H9 (cell line): ENCODE measurements around the gene AGR3. TPM values are rescaled to one million over a fixed set of nuclear protein-coding genes. Genes with fewer than 3 reads are reported as not detected.

Experiments
- DNase-seq: peaks from one replicate; pipeline ENCODE4 v3.0.0-alpha.2; 2017
- H2AFZ ChIP-seq: one replicate; pipeline ENCODE4 v1.6.1; 2013; ENCODE audit warnings: mild to moderate bottlenecking, low read length, control low read depth, moderate library complexity
- H2AK5ac ChIP-seq: 2 replicates; pipeline ENCODE4 v1.6.1; 2013; ENCODE audit warnings: low read length, control low read depth, mixed read lengths; ENCODE audit not compliant: insufficient read length
- H2BK120ac ChIP-seq: one replicate; pipeline ENCODE4 v1.6.1; 2013; ENCODE audit warnings: low read depth, mild to moderate bottlenecking, low read length, control low read depth, inconsistent platforms; ENCODE audit not compliant: poor library complexity, severe bottlenecking
- H2BK12ac ChIP-seq: 2 replicates; pipeline ENCODE4 v1.6.1; 2013; ENCODE audit warnings: low read length, control low read depth, mixed read lengths, low read depth; ENCODE audit not compliant: insufficient read length
- H2BK15ac ChIP-seq: 2 replicates; pipeline ENCODE4 v1.6.1; 2013; ENCODE audit warnings: low read depth, low read length, control low read depth
- H2BK20ac ChIP-seq: one replicate; pipeline ENCODE4 v1.6.1; 2013; ENCODE audit warnings: low read depth, mild to moderate bottlenecking, low read length, control low read depth, inconsistent platforms; ENCODE audit not compliant: poor library complexity, severe bottlenecking
- H2BK5ac ChIP-seq: 2 replicates; pipeline ENCODE4 v1.6.1; 2013; ENCODE audit warnings: low read length, control low read depth, mixed read lengths; ENCODE audit not compliant: insufficient read length
- H3K14ac ChIP-seq: 2 replicates; pipeline ENCODE4 v1.6.1; 2013; ENCODE audit warnings: low read length, control low read depth; ENCODE audit not compliant: insufficient read depth
- H3K18ac ChIP-seq: 2 replicates; pipeline ENCODE4 v1.6.1; 2013; ENCODE audit warnings: low read depth, mild to moderate bottlenecking, mixed read lengths, low read length, control low read depth; ENCODE audit not compliant: insufficient read length
- H3K23ac ChIP-seq: 2 replicates; pipeline ENCODE4 v1.6.1; 2013; ENCODE audit warnings: low read length, control low read depth, mixed read lengths, low read depth; ENCODE audit not compliant: insufficient read length
- H3K23me2 ChIP-seq: 2 replicates; pipeline ENCODE4 v1.6.1; 2013; ENCODE audit warnings: low read depth, mild to moderate bottlenecking, mixed read lengths, low read length, control low read depth; ENCODE audit not compliant: insufficient read length, poor library complexity, severe bottlenecking
- H3K27ac ChIP-seq: 2 replicates; pipeline ENCODE4 v1.5.1; 2013; ENCODE audit warnings: low read length, control low read depth, mixed read lengths, low read depth; ENCODE audit not compliant: insufficient read length
- H3K27me3 ChIP-seq: 2 replicates; pipeline ENCODE4 v1.6.1; 2013; ENCODE audit warnings: low read length, control low read depth, inconsistent platforms; ENCODE audit not compliant: insufficient read depth
- H3K4ac ChIP-seq: 2 replicates; pipeline ENCODE4 v1.6.1; 2013; ENCODE audit warnings: low read depth, mild to moderate bottlenecking, control low read depth, inconsistent platforms, low read length, moderate library complexity
- H3K4me1 ChIP-seq: 2 replicates; pipeline ENCODE4 v1.6.1; 2013; ENCODE audit warnings: low read length, control low read depth, inconsistent platforms; ENCODE audit not compliant: insufficient read depth
- H3K4me2 ChIP-seq: 2 replicates; pipeline ENCODE4 v1.6.1; 2013; ENCODE audit warnings: low read length, control low read depth, mixed read lengths; ENCODE audit not compliant: insufficient read length, insufficient read depth
- H3K56ac ChIP-seq: 2 replicates; pipeline ENCODE4 v1.6.1; 2013; ENCODE audit warnings: low read depth, mild to moderate bottlenecking, mixed read lengths, low read length, control low read depth; ENCODE audit not compliant: insufficient read length
- H3K79me1 ChIP-seq: 2 replicates; pipeline ENCODE4 v1.6.1; 2013; ENCODE audit warnings: low read depth, mild to moderate bottlenecking, moderate library complexity, low read length, control low read depth, inconsistent platforms; ENCODE audit not compliant: insufficient read depth, poor library complexity, severe bottlenecking
- H3K79me2 ChIP-seq: 2 replicates; pipeline ENCODE4 v1.6.1; 2013; ENCODE audit warnings: low read length, control low read depth, inconsistent platforms; ENCODE audit not compliant: insufficient read depth
- H3K9ac ChIP-seq: 2 replicates; pipeline ENCODE4 v1.6.1; 2013; ENCODE audit warnings: low read length, control low read depth, mixed read lengths; ENCODE audit not compliant: insufficient read length; ENCODE audit errors: extremely low read depth
- H3K9me3 ChIP-seq: one replicate; pipeline ENCODE4 v1.6.1; 2013; ENCODE audit warnings: low read depth, low read length, inconsistent platforms; ENCODE audit not compliant: control insufficient read depth
- H3T11ph ChIP-seq: one replicate; pipeline ENCODE4 v1.6.1; 2013; ENCODE audit warnings: mild to moderate bottlenecking, low read length, control low read depth, inconsistent platforms
- H4K20me1 ChIP-seq: one replicate; pipeline ENCODE4 v1.6.1; 2013; ENCODE audit not compliant: control insufficient read depth, insufficient read length, insufficient read depth
- H4K5ac ChIP-seq: 2 replicates; pipeline ENCODE4 v1.6.1; 2013; ENCODE audit warnings: low read depth, mild to moderate bottlenecking, mixed read lengths, low read length, control low read depth; ENCODE audit not compliant: insufficient read length
- H4K8ac ChIP-seq: replicated peaks from 2 replicates; pipeline ENCODE4 v1.6.1; 2013; ENCODE audit warnings: low read length, control low read depth, mixed read lengths, low read depth; ENCODE audit not compliant: insufficient read length
- H4K91ac ChIP-seq: 2 replicates; pipeline ENCODE4 v1.6.1; 2013; ENCODE audit warnings: low read depth, mild to moderate bottlenecking, moderate library complexity, mixed read lengths, low read length, control low read depth; ENCODE audit not compliant: insufficient read length
- H3K27ac Mint-ChIP-seq, 3 experiments: 2 replicates in 2 of 3; 3 replicates in 1 of 3; pipeline ENCODE4 v1.8.0; 2020 to 2021; ENCODE audit warnings: mixed read lengths in 3 of 3, mild to moderate bottlenecking in 1 of 3, moderate library complexity in 1 of 3
- H3K27me3 Mint-ChIP-seq: 2 replicates; pipeline ENCODE4 v1.8.0; 2021; ENCODE audit warnings: low read depth, mild to moderate bottlenecking, moderate library complexity, mixed read lengths
- H3K36me3 Mint-ChIP-seq, 3 experiments: 2 replicates in 2 of 3; 3 replicates in 1 of 3; pipeline ENCODE4 v1.8.0; 2020 to 2021; ENCODE audit warnings: low read depth in 3 of 3, mixed read lengths in 3 of 3; ENCODE audit not compliant: insufficient read depth in 1 of 3
- H3K4me1 Mint-ChIP-seq, 2 experiments: 2 replicates each; pipeline ENCODE4 v1.8.0; 2020; ENCODE audit warnings: mixed read lengths in 2 of 2
- H3K4me3 Mint-ChIP-seq, 2 experiments: 2 replicates in 1 of 2; 3 replicates in 1 of 2; pipeline ENCODE4 v1.8.0; 2020 to 2021; ENCODE audit warnings: mild to moderate bottlenecking in 2 of 2, mixed read lengths in 2 of 2, moderate library complexity in 1 of 2
- H3K9me3 Mint-ChIP-seq, 2 experiments: 2 replicates in 1 of 2; 3 replicates in 1 of 2; pipeline ENCODE4 v1.8.0; 2020; ENCODE audit warnings: mild to moderate bottlenecking in 2 of 2, mixed read lengths in 2 of 2, moderate library complexity in 1 of 2
- CTCF ChIP-seq: fragments of 200-600 bp; sonication (generic); conservative IDR thresholded peaks from 3 replicates; pipeline ENCODE4 v1.8.0; 2021; ENCODE audit warnings: antibody characterized with exemption, mild to moderate bottlenecking
- WGBS: extraction: QIAGEN DNeasy Blood & Tissue Kit; methylation state at CpG from one replicate; pipeline ENCODE4 v1.1.7; 2013; ENCODE audit warnings: missing lambda C conversion rate, low lambda C conversion rate, mixed read lengths; ENCODE audit not compliant: insufficient read length; ENCODE audit errors: extremely low coverage; 5-methylcytosine and 5-hydroxymethylcytosine counted together
- total RNA-seq: library from RNA; stranded (reverse); gene quantifications from 2 replicates; pipeline ENCODE4 v1.2.1, GENCODE V29; 2021

AGR3 gene
- total RNA-seq, 1 experiment from 2014 or later, result not detected

DNA sequence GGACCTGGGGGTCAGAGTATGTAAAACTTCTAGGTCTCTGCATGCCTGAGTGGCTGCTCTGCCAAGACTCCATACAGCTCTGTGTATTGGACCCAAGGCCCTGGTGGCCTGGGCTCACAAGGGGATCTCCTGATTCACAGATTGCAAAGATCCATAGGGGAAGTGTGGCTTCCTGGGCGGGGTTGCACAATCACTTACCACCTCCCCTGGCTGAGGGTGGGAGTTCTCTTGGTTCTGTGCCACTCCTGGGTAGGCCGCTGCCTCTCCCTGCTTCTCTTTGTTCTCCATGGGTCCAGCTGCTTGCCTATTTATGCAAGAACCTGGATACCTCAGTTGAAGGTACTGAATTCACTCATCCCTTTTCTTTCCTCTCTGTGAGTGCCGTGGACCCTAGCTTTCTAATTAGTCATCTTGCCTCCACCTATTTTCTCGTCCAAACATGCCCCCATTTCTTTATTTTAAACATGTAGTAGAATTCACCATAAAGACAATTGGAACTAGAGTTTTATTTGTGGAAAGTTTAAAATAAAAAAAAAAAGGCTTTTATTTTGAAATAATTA lies 18.5 kb upstream of the AGR3 start:
- no peak overlapping the region for H3K9ac ChIP-seq
- no peak overlapping the region for H2AK5ac ChIP-seq
- no peak overlapping the region for H3K23ac ChIP-seq
- no peak overlapping the region for H3K4me3 Mint-ChIP-seq
- H3K36me3 Mint-ChIP-seq, result peaks cover 0 to 12% (median 2%) of the 10 kb centered on the region in 3 experiments; a peak in 2 of 7 replicates
- no peak overlapping the region for H3K14ac ChIP-seq
- no peak overlapping the region for H4K5ac ChIP-seq
- no peak overlapping the region for H3K27ac ChIP-seq
- no peak overlapping the region for H4K91ac ChIP-seq
- no peak overlapping the region for H2AFZ ChIP-seq
- no peak overlapping the region for H3K56ac ChIP-seq
- H3K4me1 ChIP-seq, result peaks cover 2% of the 10 kb centered on the region; the same call in 1 of the 2 replicates
- peaks cover 0 to 1% of the 10 kb centered on the region in 2 experiments; a peak in 2 of 5 replicates for H3K9me3 Mint-ChIP-seq
- H3K4me2 ChIP-seq, result no peak overlapping the region
- WGBS, result no CpG with 5 or more reads among the region's 4 CpGs
- TF ChIP-seq CTCF, result no peak
- no peaks in the 10 kb centered on the region for H3K27me3 ChIP-seq
- H3K18ac ChIP-seq, result no peak overlapping the region
- H2BK12ac ChIP-seq, result no peak overlapping the region
- no peak overlapping the region for H3T11ph ChIP-seq
- H2BK20ac ChIP-seq, result no peak overlapping the region
- H2BK120ac ChIP-seq, result no peak overlapping the region
- no peaks in the 10 kb centered on the region for H3K23me2 ChIP-seq
- no peak overlapping the region for H3K27ac Mint-ChIP-seq
- no peaks in the 10 kb centered on the region for H3K79me1 ChIP-seq
- no peak overlapping the region for H2BK5ac ChIP-seq
- H3K4me1 Mint-ChIP-seq, result peaks cover 18 to 23% of the 10 kb centered on the region in 2 experiments
- no peaks in the 10 kb centered on the region for H3K27me3 Mint-ChIP-seq
- no peaks in the 10 kb centered on the region for H4K20me1 ChIP-seq
- no peaks in the 10 kb centered on the region for H3K9me3 ChIP-seq
- H3K4ac ChIP-seq, result no peak overlapping the region
- no peak overlapping the region for H4K8ac ChIP-seq
- no peak for DNase-seq
- H3K79me2 ChIP-seq, result no peaks in the 10 kb centered on the region
- H2BK15ac ChIP-seq, result no peak overlapping the region
